Fibroblast of pulmonary artery (primary cell): Measurements from ENCODE around the gene EPHX1.

Source experiments
- DNase-seq: peaks from one replicate; pipeline ENCODE4 v3.0.0-alpha.2; 2010; ENCODE audit warnings: low read depth
- H3K4me3 ChIP-seq: replicated peaks from 2 replicates; pipeline ENCODE4 v1.5.1; 2011; ENCODE audit warnings: low read depth, mild to moderate bottlenecking, control low read depth, low read length, moderate library complexity
- CTCF ChIP-seq: IDR thresholded peaks from 2 replicates; pipeline ENCODE4 v1.5.1; 2011; ENCODE audit warnings: mild to moderate bottlenecking, control low read depth, low read length, inconsistent platforms; ENCODE audit errors: missing control alignments

EPHX1 gene

GRCh38 chr1:225840713-225841112 is 30.8 kb downstream of the EPHX1 start:
- DNase-seq = no peak
- no peak for TF ChIP-seq CTCF
- no peak overlapping the region for H3K4me3 ChIP-seq

GRCh38 chr1:225842074-225842473 is 32.1 kb downstream of the EPHX1 start:
- no peak for DNase-seq
- H3K4me3 ChIP-seq = no peak overlapping the region
- no peak for TF ChIP-seq CTCF

GRCh38 chr1:225842788-225843425 is 33.0 kb downstream of the EPHX1 start:
- no peak overlapping the region for H3K4me3 ChIP-seq
- no peak for DNase-seq
- TF ChIP-seq CTCF = no peak

GRCh38 chr1:225843426-225843795 is 33.5 kb downstream of the EPHX1 start:
- no peak for DNase-seq
- no peak for TF ChIP-seq CTCF
- no peak overlapping the region for H3K4me3 ChIP-seq

- no peak for TF ChIP-seq CTCF
- H3K4me3 ChIP-seq = no peak overlapping the region
- no peak for DNase-seq
Measured at GRCh38 chr1:225844236-225845061, 34.5 kb downstream of the EPHX1 start.

- no peak for DNase-seq
- no peak for TF ChIP-seq CTCF
- H3K4me3 ChIP-seq = no peak overlapping the region
Measured at GRCh38 chr1:225845097-225845496, 35.2 kb downstream of the EPHX1 start.
